K562 (cell line): Measurements from ENCODE around the gene EDN2. TPM values are rescaled to one million over a fixed set of nuclear protein-coding genes. Genes with fewer than 3 reads are reported as not detected.

Experiments
- ATAC-seq: fragments of 200-7000 bp; cut with Tn5 transposase; 3 replicates; pipeline ENCODE4 v1.9.1; 2020; ENCODE audit warnings: moderate library complexity
- BruUV-seq: library from RNA; stranded (reverse); fragments of 400-500 nt; replicated peaks from 2 replicates; lab custom pipeline; 2021; lab: Mats Ljungman, UMichigan
- CTCF ChIA-PET: fragments of 300-600 bp; formaldehyde crosslinking; extraction: SDS; loops from one replicate; lab custom pipeline; 2021; ENCODE audit warnings: low intra/inter-chr PET ratio; lab: Yijun Ruan, JAX
- POLR2A ChIA-PET: fragments of 300-600, 350-650 bp; sonication (Branson Sonifier 250); formaldehyde crosslinking; extraction: SDS; loops from one replicate; lab custom pipeline; 2021; ENCODE audit warnings: antibody characterized with exemption, inconsistent platforms; lab: Yijun Ruan, JAX
- DNase-seq, 4 experiments: peaks; one replicate each; pipeline versions ENCODE4 v3.0.0 to v3.0.0-alpha.2; 2011 to 2018; ENCODE audit warnings: low spot score in 3 of 4, mixed read lengths in 3 of 4; ENCODE audit errors: extremely low read depth in 1 of 4
- FAIRE-seq: peaks from 2 replicates; lab custom pipeline; 2011; peaks lifted over from hg19 to GRCh38; lab: Jason Lieb, UNC
- H2AFZ ChIP-seq: 2 replicates; pipeline ENCODE4 v1.6.0; 2011; ENCODE audit warnings: low read depth, low read length, control low read depth, inconsistent platforms
- H3K27ac ChIP-seq: fragments of 200-600 bp; 3 replicates; pipeline ENCODE4 v1.8.0; 2011; ENCODE audit warnings: low read depth, mild to moderate bottlenecking, control low read depth, inconsistent platforms, low read length, moderate library complexity, mixed read lengths; ENCODE audit errors: extremely low read depth
- H3K27me3 ChIP-seq, 2 experiments: fragments of 300-600 bp in 1 of 2; 2 replicates in 1 of 2; 3 replicates in 1 of 2; pipeline versions ENCODE4 v1.6.0 to v1.8.0; 2011; ENCODE audit warnings: inconsistent platforms in 2 of 2, low read length in 2 of 2, mild to moderate bottlenecking in 1 of 2, mixed read lengths in 1 of 2, moderate library complexity in 1 of 2; ENCODE audit not compliant: control insufficient read depth in 2 of 2, insufficient read depth in 2 of 2
- H3K36me3 ChIP-seq: fragments of 300-600 bp; 3 replicates; pipeline ENCODE4 v1.8.0; 2011; ENCODE audit warnings: mild to moderate bottlenecking, low read length, inconsistent platforms; ENCODE audit not compliant: control insufficient read depth, insufficient read depth
- H3K4me1 ChIP-seq, 2 experiments: fragments of 200-600 bp in 1 of 2; replicated peaks in 1 of 2; 2 replicates in 1 of 2; 3 replicates in 1 of 2; pipeline versions ENCODE4 v1.5.1 to v1.8.0; 2011; ENCODE audit warnings: inconsistent platforms in 2 of 2, low read length in 2 of 2, mild to moderate bottlenecking in 1 of 2, mixed read lengths in 1 of 2, moderate library complexity in 1 of 2; ENCODE audit not compliant: control insufficient read depth in 2 of 2, insufficient read depth in 2 of 2
- H3K4me2 ChIP-seq: 2 replicates; pipeline ENCODE4 v1.6.1; 2011; ENCODE audit warnings: low read length, control low read depth, inconsistent platforms, mixed read lengths; ENCODE audit not compliant: insufficient read depth
- H3K4me3 ChIP-seq: fragments of 200-600 bp; sonication (generic), shearing (Covaris generic); 2 replicates; pipeline ENCODE4 v1.5.1; 2016; ENCODE audit warnings: control low read depth, inconsistent platforms
- H3K79me2 ChIP-seq: fragments of 200-600 bp; 3 replicates; pipeline ENCODE4 v1.8.0; 2011; ENCODE audit warnings: low read length, inconsistent platforms; ENCODE audit not compliant: control insufficient read depth, insufficient read depth
- H3K9ac ChIP-seq, 2 experiments: 2 replicates each; pipeline versions ENCODE4 v1.6.0 to v1.6.1; 2011; ENCODE audit warnings: low read depth in 2 of 2, low read length in 2 of 2, control low read depth in 1 of 2, inconsistent platforms in 1 of 2, mild to moderate bottlenecking in 1 of 2, mixed read lengths in 1 of 2; ENCODE audit not compliant: insufficient read depth in 1 of 2
- H3K9me1 ChIP-seq: one replicate; pipeline ENCODE4 v1.6.0; 2011; ENCODE audit warnings: inconsistent platforms, mild to moderate bottlenecking, low read length, moderate library complexity; ENCODE audit not compliant: control insufficient read depth, insufficient read depth
- H3K9me3 ChIP-seq: replicated peaks from 2 replicates; pipeline ENCODE4 v1.5.1; 2011; ENCODE audit warnings: low read depth, low read length, inconsistent platforms; ENCODE audit not compliant: control insufficient read depth, insufficient read depth
- H4K20me1 ChIP-seq: replicated peaks from 2 replicates; pipeline ENCODE4 v1.6.1; 2011; ENCODE audit warnings: low read length, inconsistent platforms, mixed read lengths; ENCODE audit not compliant: control insufficient read depth, insufficient read depth
- CREB3L1 ChIP-seq: fragments of 450-650 bp; IDR thresholded peaks from 2 replicates; pipeline ENCODE4 v1.6.1; 2014; ENCODE audit warnings: low read depth, mild to moderate bottlenecking, moderate library complexity, borderline replicate concordance
- CREM ChIP-seq: IDR thresholded peaks from 2 replicates; pipeline ENCODE4 v1.6.1; 2014; ENCODE audit warnings: antibody characterized with exemption, low read depth
- E2F4 ChIP-seq: sonication (generic); formaldehyde crosslinking; IDR thresholded peaks from 2 replicates; pipeline ENCODE4 v1.8.0; 2022; ENCODE audit warnings: mild to moderate bottlenecking, low read depth, missing genetic modification reagents
- NFRKB ChIP-seq: fragments of 450-650 bp; IDR thresholded peaks from 2 replicates; pipeline ENCODE4 v1.6.1; 2016; ENCODE audit warnings: low read depth
- PTTG1 ChIP-seq: fragments of 450-650 bp; IDR thresholded peaks from 2 replicates; pipeline ENCODE4 v1.6.1; 2016; ENCODE audit warnings: low read depth, mild to moderate bottlenecking, missing genetic modification characterization, missing compliant biosample characterization
- RBM34 ChIP-seq: fragments of 200-400 bp; formaldehyde crosslinking; IDR thresholded peaks from 2 replicates; pipeline ENCODE4 v1.6.1; 2018; ENCODE audit warnings: low read length, borderline replicate concordance; ENCODE audit not compliant: insufficient read depth
- SIN3B ChIP-seq: fragments of 450-650 bp; IDR thresholded peaks from 2 replicates; pipeline ENCODE4 v1.6.1; 2017; ENCODE audit warnings: low read depth, mild to moderate bottlenecking, moderate library complexity
- TAF1 ChIP-seq: IDR thresholded peaks from 2 replicates; pipeline ENCODE4 v1.6.1; 2011; ENCODE audit warnings: mild to moderate bottlenecking, low read length, moderate library complexity; ENCODE audit not compliant: insufficient read depth, control insufficient read depth, severe bottlenecking; ENCODE audit errors: extremely low read depth
- ZBTB34 ChIP-seq: fragments of 250-450 bp; sonication (Bioruptor Pico); IDR thresholded peaks from 2 replicates; pipeline ENCODE4 v1.8.0; 2021; ENCODE audit warnings: mild to moderate bottlenecking, moderate library complexity
- ZNF253 ChIP-seq: fragments of 250-450 bp; sonication (Bioruptor Pico); conservative IDR thresholded peaks from 2 replicates; pipeline ENCODE4 v1.6.1; 2021; ENCODE audit warnings: mild to moderate bottlenecking
- ZSCAN29 ChIP-seq: fragments of 450-650 bp; IDR thresholded peaks from 2 replicates; pipeline ENCODE4 v1.6.1; 2017
- WGBS: fragments of 100-300 bp; shearing (Covaris generic); methylation state at CpG from one replicate; pipeline ENCODE4 v1.1.6; 2016; ENCODE audit warnings: low coverage, mixed read lengths; ENCODE audit not compliant: insufficient coverage; ENCODE audit errors: missing lambda C conversion rate; 5-methylcytosine and 5-hydroxymethylcytosine counted together
- in situ Hi-C: fragments of 300-500 bp; cut with MboI; formaldehyde crosslinking; loops from 4 replicates; pipeline ENCODE4 v1.15.0; 2018; ENCODE audit warnings: inconsistent platforms, mixed read lengths
- intact Hi-C: fragments of 100-400 bp; cut with micrococcal nuclease; formaldehyde crosslinking; loops from 2 replicates; pipeline ENCODE4 v1.14.2; 2022
- polyA plus RNA-seq, 8 experiments: library from polyadenylated mRNA; depleted of rRNA in 4 of 8; stranded (reverse) in 5 of 8; unstranded in 3 of 8; fragments of >200 nt; fragmentation: Nextera tagmentation in 2 of 8; fragmentation: Illumina TruSeq in 1 of 8; extraction: Ambion mirVana in 2 of 8; extraction: Trizol in 1 of 8; gene quantifications; 2 replicates each; pipeline versions ENCODE4 v1.2.1 to v1.2.3, GENCODE V29; 2011 to 2014; ENCODE audit warnings: inconsistent platforms in 1 of 8, missing spikeins in 1 of 8
- total RNA-seq, 7 experiments: library from RNA; depleted of rRNA in 6 of 7; stranded (reverse); fragments of >200 nt in 6 of 7; fragmentation: Illumina TruSeq in 2 of 7; extraction: Trizol in 2 of 7; gene quantifications; 2 replicates each; pipeline versions ENCODE4 v1.2.1 to v1.2.3, GENCODE V29; 2011 to 2021; ENCODE audit warnings: low replicate concordance in 1 of 7
- TF ChIP-seq, protein P1 (sequence below): sonication (generic); formaldehyde crosslinking; IDR thresholded peaks from 2 replicates; pipeline ENCODE4 v1.8.0; 2022; ENCODE audit warnings: missing genetic modification reagents, mild to moderate bottlenecking, borderline replicate concordance

EDN2 gene
- total and polyA plus RNA-seq, 9 of the 15 experiments (the other 6 are each of a cell fraction or from before 2014, with no cell fraction given), result not detected

GRCh38 chr1:41509270-41509671, 24.8 kb upstream of the EDN2 start:
- no peaks in the 10 kb centered on the region for H3K36me3 ChIP-seq
- BruUV-seq, result no TSS peak
- no peak for ATAC-seq
- H3K9ac ChIP-seq, result no peak overlapping the region
- no peak overlapping the region for H3K4me3 ChIP-seq
- H4K20me1 ChIP-seq, result no peaks in the 10 kb centered on the region; the same call in 1 of the 2 replicates
- peaks cover 2% of the 10 kb centered on the region for H3K9me1 ChIP-seq
- H3K9me3 ChIP-seq, result no peaks in the 10 kb centered on the region
- no peak for FAIRE-seq
- in situ Hi-C loops (no loop called here), intact Hi-C loops (no loop called here)
- H3K27me3 ChIP-seq, result peaks cover 61 to 86% of the 10 kb centered on the region in 2 experiments
- no peak overlapping the region for H3K27ac ChIP-seq
- no peak overlapping the region for H2AFZ ChIP-seq
- DNase-seq, result no peak
- H3K79me2 ChIP-seq, result no peaks in the 10 kb centered on the region
- TF ChIP-seq CREB3L1, result no peak
- TF ChIP-seq, protein P1, sequence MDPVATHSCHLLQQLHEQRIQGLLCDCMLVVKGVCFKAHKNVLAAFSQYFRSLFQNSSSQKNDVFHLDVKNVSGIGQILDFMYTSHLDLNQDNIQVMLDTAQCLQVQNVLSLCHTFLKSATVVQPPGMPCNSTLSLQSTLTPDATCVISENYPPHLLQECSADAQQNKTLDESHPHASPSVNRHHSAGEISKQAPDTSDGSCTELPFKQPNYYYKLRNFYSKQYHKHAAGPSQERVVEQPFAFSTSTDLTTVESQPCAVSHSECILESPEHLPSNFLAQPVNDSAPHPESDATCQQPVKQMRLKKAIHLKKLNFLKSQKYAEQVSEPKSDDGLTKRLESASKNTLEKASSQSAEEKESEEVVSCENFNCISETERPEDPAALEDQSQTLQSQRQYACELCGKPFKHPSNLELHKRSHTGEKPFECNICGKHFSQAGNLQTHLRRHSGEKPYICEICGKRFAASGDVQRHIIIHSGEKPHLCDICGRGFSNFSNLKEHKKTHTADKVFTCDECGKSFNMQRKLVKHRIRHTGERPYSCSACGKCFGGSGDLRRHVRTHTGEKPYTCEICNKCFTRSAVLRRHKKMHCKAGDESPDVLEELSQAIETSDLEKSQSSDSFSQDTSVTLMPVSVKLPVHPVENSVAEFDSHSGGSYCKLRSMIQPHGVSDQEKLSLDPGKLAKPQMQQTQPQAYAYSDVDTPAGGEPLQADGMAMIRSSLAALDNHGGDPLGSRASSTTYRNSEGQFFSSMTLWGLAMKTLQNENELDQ (CRISPR knock-in tag), result no peak
- no peak for TF ChIP-seq NFRKB
- TF ChIP-seq SIN3B, result no peak
- TF ChIP-seq RBM34, result no peak
- no peak for TF ChIP-seq ZNF253
- TF ChIP-seq PTTG1 (tag), result no peak
- TF ChIP-seq ZSCAN29, result no peak
- TF ChIP-seq TAF1, result no peak
- TF ChIP-seq ZBTB34 (CRISPR knock-in tag), result no peak
- no peak for TF ChIP-seq E2F4 (CRISPR knock-in tag)
- no peak for TF ChIP-seq CREM
- TF ChIP-seq, all 486 proteins: peak for 0
- Histone ChIP-seq H3K4me1 (peaks cover 0 to 22% of the 10 kb centered on the region in 2 experiments; a peak in 3 of 5 replicates), H3K4me2 (no peak overlapping the region)
- WGBS, result 4% methylated on average over 8 of the region's 9 CpGs
- ChIA-PET CTCF (interaction anchor here (0.6 kb wide), 1 partner anchor 471 kb away, joined by 3 read pairs; no protein-coding TSS in a partner anchor), POLR2A (no interaction called here)
